IMR-90 (cell line): ENCODE data around the gene RHOXF1. TPM values are rescaled to one million over a fixed set of nuclear protein-coding genes. Genes with fewer than 3 reads are reported as not detected.
A peak's percentile ranks its signal among the peaks of the same experiment; 100 is the strongest.

Experiments used
- ATAC-seq: fragments of 200-7000 bp; cut with Tn5 transposase; 2 replicates; pipeline ENCODE4 v1.9.1; 2020; ENCODE audit warnings: low read depth, mild to moderate bottlenecking, moderate library complexity
- BruUV-seq: library from RNA; stranded (reverse); fragments of 400-500 nt; replicated peaks from 2 replicates; lab custom pipeline; 2021; lab: Mats Ljungman, UMichigan
- CTCF ChIA-PET: fragments of 300-600 bp; formaldehyde crosslinking; extraction: SDS; loops from one replicate; lab custom pipeline; 2021; ENCODE audit warnings: antibody characterized with exemption; lab: Yijun Ruan, JAX
- POLR2A ChIA-PET: fragments of 300-600 bp; sonication (Branson Sonifier 250); formaldehyde crosslinking; loops from one replicate; lab custom pipeline; 2022; ENCODE audit warnings: antibody characterized with exemption; ENCODE audit not compliant: unreplicated experiment; lab: Charles Lee
- DNase-seq: peaks from one replicate; pipeline ENCODE4 v3.0.0; 2013
- H2AFZ ChIP-seq: replicated peaks from 2 replicates; pipeline ENCODE3; 2013; ENCODE audit warnings: low read length, mild to moderate bottlenecking; ENCODE audit not compliant: poor library complexity
- H2AK5ac ChIP-seq: 2 replicates; pipeline ENCODE4 v1.6.1; 2013; ENCODE audit warnings: low read depth, low read length, inconsistent platforms
- H2AK9ac ChIP-seq: replicated peaks from 2 replicates; pipeline ENCODE3; 2013; ENCODE audit warnings: mild to moderate bottlenecking, low read depth, low read length, moderate library complexity; ENCODE audit not compliant: poor library complexity
- H2BK120ac ChIP-seq: 2 replicates; pipeline ENCODE4 v1.6.1; 2013; ENCODE audit warnings: low read depth, low read length, inconsistent platforms
- H2BK15ac ChIP-seq: 3 replicates; pipeline ENCODE4 v1.6.1; 2013; ENCODE audit warnings: low read depth, low read length, inconsistent platforms
- H2BK20ac ChIP-seq: 2 replicates; pipeline ENCODE4 v1.6.1; 2013; ENCODE audit warnings: low read depth, mild to moderate bottlenecking, inconsistent platforms, low read length, moderate library complexity
- H2BK5ac ChIP-seq: 2 replicates; pipeline ENCODE4 v1.6.1; 2013; ENCODE audit warnings: mild to moderate bottlenecking, low read depth, low read length, inconsistent platforms; ENCODE audit not compliant: poor library complexity, severe bottlenecking
- H3K14ac ChIP-seq: replicated peaks from 2 replicates; pipeline ENCODE4 v1.6.1; 2013; ENCODE audit warnings: low read depth, low read length, inconsistent platforms
- H3K18ac ChIP-seq: 2 replicates; pipeline ENCODE4 v1.6.1; 2013; ENCODE audit warnings: low read depth, low read length, control low read depth
- H3K23ac ChIP-seq: 2 replicates; pipeline ENCODE4 v1.6.1; 2013; ENCODE audit warnings: low read depth, low read length, inconsistent platforms
- H3K27ac ChIP-seq: 2 replicates; pipeline ENCODE4 v1.5.1; 2013; ENCODE audit warnings: mild to moderate bottlenecking, control low read depth, low read length; ENCODE audit not compliant: insufficient read depth
- H3K27me3 ChIP-seq: 2 replicates; pipeline ENCODE4 v1.6.1; 2013; ENCODE audit warnings: low read length; ENCODE audit not compliant: control insufficient read depth, insufficient read depth
- H3K36me3 ChIP-seq: 2 replicates; pipeline ENCODE4 v1.6.1; 2013; ENCODE audit warnings: low read length, mixed read lengths; ENCODE audit not compliant: control insufficient read depth, insufficient read depth
- H3K4ac ChIP-seq: 2 replicates; pipeline ENCODE4 v1.6.1; 2013; ENCODE audit warnings: low read depth, low read length, inconsistent platforms
- H3K4me1 ChIP-seq: 2 replicates; pipeline ENCODE4 v1.6.1; 2013; ENCODE audit warnings: low read length, mixed read lengths; ENCODE audit not compliant: control insufficient read depth, insufficient read depth
- H3K4me2 ChIP-seq: 2 replicates; pipeline ENCODE4 v1.6.1; 2013; ENCODE audit warnings: low read depth, mild to moderate bottlenecking, control low read depth, low read length, moderate library complexity
- H3K4me3 ChIP-seq: 2 replicates; pipeline ENCODE4 v1.5.1; 2013; ENCODE audit warnings: low read depth, mild to moderate bottlenecking, control low read depth, low read length, moderate library complexity; ENCODE audit not compliant: insufficient read depth
- H3K56ac ChIP-seq: 2 replicates; pipeline ENCODE4 v1.6.1; 2013; ENCODE audit warnings: low read length, inconsistent platforms; ENCODE audit not compliant: insufficient read depth; ENCODE audit errors: extremely low read depth
- H3K79me1 ChIP-seq, 2 experiments: 2 replicates each; pipeline ENCODE4 v1.6.1; 2013; ENCODE audit warnings: low read length in 2 of 2, inconsistent platforms in 1 of 2, low read depth in 1 of 2
- H3K9ac ChIP-seq: 2 replicates; pipeline ENCODE4 v1.6.1; 2013; ENCODE audit warnings: low read depth, low read length, control low read depth
- H3K9me1 ChIP-seq: 2 replicates; pipeline ENCODE4 v1.6.1; 2013; ENCODE audit warnings: low read length, inconsistent platforms; ENCODE audit not compliant: insufficient read depth
- H3K9me3 ChIP-seq: 2 replicates; pipeline ENCODE4 v1.6.1; 2013; ENCODE audit warnings: low read length; ENCODE audit not compliant: control insufficient read depth, insufficient read depth
- H4K20me1 ChIP-seq: 2 replicates; pipeline ENCODE4 v1.6.1; 2013; ENCODE audit warnings: low read length, inconsistent platforms; ENCODE audit not compliant: insufficient read depth
- H4K5ac ChIP-seq: 2 replicates; pipeline ENCODE4 v1.6.1; 2013; ENCODE audit warnings: mild to moderate bottlenecking, low read depth, low read length, control low read depth
- H4K8ac ChIP-seq, 2 experiments: 2 replicates each; pipeline ENCODE4 v1.6.1; 2013; ENCODE audit warnings: low read depth in 2 of 2, low read length in 2 of 2, control low read depth in 1 of 2, inconsistent platforms in 1 of 2
- H4K91ac ChIP-seq: 2 replicates; pipeline ENCODE4 v1.6.1; 2013; ENCODE audit warnings: low read depth, low read length, inconsistent platforms; ENCODE audit not compliant: insufficient read depth
- BHLHE40 ChIP-seq: fragments of 150-350 bp; IDR thresholded peaks from 2 replicates; pipeline ENCODE4 v1.6.1; 2016; ENCODE audit warnings: mild to moderate bottlenecking, low read depth, low read length
- CEBPB ChIP-seq: IDR thresholded peaks from 2 replicates; pipeline ENCODE4 v1.6.1; 2012; ENCODE audit warnings: low read depth, low read length, improper control_type of control experiment
- CHD1 ChIP-seq: IDR thresholded peaks from 2 replicates; pipeline ENCODE4 v1.6.1; 2012; ENCODE audit warnings: low read depth, low read length, improper control_type of control experiment
- CTCF ChIP-seq: conservative IDR thresholded peaks from 2 replicates; pipeline ENCODE4 v1.5.1; 2012; ENCODE audit warnings: mild to moderate bottlenecking, low read depth, low read length, improper control_type of control experiment
- ELK1 ChIP-seq: fragments of 150-350 bp; IDR thresholded peaks from 2 replicates; pipeline ENCODE4 v1.6.1; 2016; ENCODE audit warnings: low read depth, mild to moderate bottlenecking, low read length, moderate library complexity, borderline replicate concordance
- FOS ChIP-seq: fragments of 150-350 bp; IDR thresholded peaks from 2 replicates; pipeline ENCODE4 v1.6.1; 2016; ENCODE audit warnings: low read depth, low read length
- MAFK ChIP-seq: IDR thresholded peaks from 2 replicates; pipeline ENCODE4 v1.6.1; 2012; ENCODE audit warnings: low read depth, low read length, improper control_type of control experiment
- MAZ ChIP-seq: IDR thresholded peaks from 2 replicates; pipeline ENCODE4 v1.6.1; 2012; ENCODE audit warnings: low read depth, mild to moderate bottlenecking, low read length, improper control_type of control experiment, moderate library complexity, borderline replicate concordance
- MXI1 ChIP-seq: IDR thresholded peaks from 2 replicates; pipeline ENCODE4 v1.6.1; 2012; ENCODE audit warnings: low read depth, mild to moderate bottlenecking, low read length, moderate library complexity, borderline replicate concordance
- NFE2L2 ChIP-seq: fragments of 150-350 bp; IDR thresholded peaks from 2 replicates; pipeline ENCODE4 v1.6.1; 2016; ENCODE audit warnings: low read depth, mild to moderate bottlenecking, low read length
- POLR2A ChIP-seq: IDR thresholded peaks from 2 replicates; pipeline ENCODE4 v1.6.1; 2012; ENCODE audit warnings: mild to moderate bottlenecking, low read depth, low read length
- RAD21 ChIP-seq: IDR thresholded peaks from 2 replicates; pipeline ENCODE4 v1.6.1; 2012; ENCODE audit warnings: low read length, improper control_type of control experiment
- RCOR1 ChIP-seq: IDR thresholded peaks from 2 replicates; pipeline ENCODE4 v1.6.1; 2012; ENCODE audit warnings: mild to moderate bottlenecking, low read length, improper control_type of control experiment; ENCODE audit not compliant: insufficient replicate concordance
- RFX5 ChIP-seq: IDR thresholded peaks from 2 replicates; pipeline ENCODE4 v1.8.0; 2012; ENCODE audit warnings: low read depth, mild to moderate bottlenecking, low read length, moderate library complexity
- SMC3 ChIP-seq: fragments of 150-350 bp; IDR thresholded peaks from 2 replicates; pipeline ENCODE4 v1.6.1; 2016; ENCODE audit warnings: low read depth, mild to moderate bottlenecking, antibody characterized with exemption, low read length, moderate library complexity
- USF2 ChIP-seq: fragments of 150-350 bp; IDR thresholded peaks from 2 replicates; pipeline ENCODE4 v1.6.1; 2017; ENCODE audit warnings: mild to moderate bottlenecking, antibody characterized with exemption, low read length, low read depth
- WGBS, 2 experiments: methylation state at CpG; one replicate each; pipeline versions ENCODE4 v1.1.5 to v1.1.7; 2013; ENCODE audit warnings: missing lambda C conversion rate in 2 of 2; ENCODE audit not compliant: insufficient read length in 1 of 2; ENCODE audit errors: extremely low coverage in 2 of 2; 5-methylcytosine and 5-hydroxymethylcytosine counted together
- dilution Hi-C: fragments of 300-500 bp; cut with HindIII; formaldehyde crosslinking; loops from one replicate; pipeline ENCODE4 v1.14.3; 2018; ENCODE audit warnings: low sequenced_read_pairs; ENCODE audit not compliant: unreplicated experiment
- in situ Hi-C: fragments of 300-500 bp; cut with MboI; formaldehyde crosslinking; loops from 3 replicates; pipeline ENCODE4 v1.14.3; 2019; ENCODE audit warnings: low sequenced_read_pairs, inconsistent platforms, mixed read lengths
- intact Hi-C: fragments of 100-400 bp; cut with micrococcal nuclease; formaldehyde crosslinking; loops from 2 replicates; pipeline ENCODE4 v1.10.0; 2022
- polyA plus RNA-seq, 3 experiments: library from polyadenylated mRNA; depleted of rRNA; stranded (reverse); fragments of >200 nt; gene quantifications; 2 replicates each; pipeline ENCODE4 v1.2.3, GENCODE V29; 2012; ENCODE audit warnings: low replicate concordance in 1 of 3
- total RNA-seq: library from RNA; depleted of rRNA; stranded (reverse); fragments of >200 nt; gene quantifications from 2 replicates; pipeline ENCODE4 v1.2.3, GENCODE V29; 2012

The RHOXF1 gene
- total and polyA plus RNA-seq, 2 of the 4 experiments (the other 2 are of a cell fraction) = not detected

- no peak overlapping the region for H3K4me3 ChIP-seq
- H3K27ac ChIP-seq = no peak overlapping the region
- no peak overlapping the region for H3K9ac ChIP-seq
- no peaks in the 10 kb centered on the region for H3K79me1 ChIP-seq
- H2BK15ac ChIP-seq = no peak overlapping the region
- H3K4ac ChIP-seq = no peak overlapping the region
- H3K23ac ChIP-seq = no peak overlapping the region
- no peak overlapping the region for H3K14ac ChIP-seq
- H3K9me1 ChIP-seq = no peaks in the 10 kb centered on the region
- BruUV-seq = no TSS peak
- no peak for TF ChIP-seq MAFK
- TF ChIP-seq NFE2L2 = no peak
- TF ChIP-seq MAZ = no peak
- TF ChIP-seq FOS = no peak
- TF ChIP-seq POLR2A = no peak
- no peak for TF ChIP-seq USF2
- TF ChIP-seq ELK1 = no peak
- no peak for TF ChIP-seq CTCF
- TF ChIP-seq MXI1 = no peak
- no peak for TF ChIP-seq RCOR1
- TF ChIP-seq RAD21 = no peak
- no peak for TF ChIP-seq CEBPB
- no peak for TF ChIP-seq RFX5
- TF ChIP-seq SMC3 = no peak
- TF ChIP-seq CHD1 = no peak
- TF ChIP-seq BHLHE40 = no peak
- dilution Hi-C loops (no loop called here), in situ Hi-C loops (loop anchor here (25.0 kb wide), 1 partner anchor 117 kb away; no protein-coding TSS in a partner anchor), intact Hi-C loops (no loop called here)
- no peaks in the 10 kb centered on the region for H3K36me3 ChIP-seq
- H2AK5ac ChIP-seq = no peak overlapping the region
- ChIA-PET POLR2A (no interaction called here), CTCF (no interaction called here)
- H3K27me3 ChIP-seq = no peaks in the 10 kb centered on the region; the same call in 1 of the 2 replicates
- DNase-seq (peak; percentile 0), ATAC-seq (peak; percentile 57)
- no peak overlapping the region for H2AK9ac ChIP-seq
- H2AFZ ChIP-seq = no peak overlapping the region
- no peak overlapping the region for H3K18ac ChIP-seq
- WGBS, 2 experiments = 67% methylated on average over 12 of the region's 12 CpGs; no CpG with 5 or more reads in 1 of the 2 experiments
- no peak overlapping the region for H2BK20ac ChIP-seq
- no peak overlapping the region for H2BK5ac ChIP-seq
- no peak overlapping the region for H4K8ac ChIP-seq
- H4K5ac ChIP-seq = no peak overlapping the region
- no peak overlapping the region for H2BK120ac ChIP-seq
- H3K4me1 ChIP-seq = no peaks in the 10 kb centered on the region
- H3K4me2 ChIP-seq = no peak overlapping the region
- H4K20me1 ChIP-seq = no peaks in the 10 kb centered on the region
- no peaks in the 10 kb centered on the region for H3K9me3 ChIP-seq
- no peak overlapping the region for H4K91ac ChIP-seq
- H3K56ac ChIP-seq = no peak overlapping the region
Observed at GRCh38 chrX:120120223-120120622, 4.5 kb upstream of the RHOXF1 start.
